Loucy (cell line): Measurements from ENCODE around the gene GNA15.

Experiments
- H2AFZ ChIP-seq: fragments of 200-600 bp; sonication (generic); 2 replicates; pipeline ENCODE4 v1.6.0; 2016; ENCODE audit warnings: antibody characterized with exemption, mild to moderate bottlenecking, low read length, moderate library complexity
- H3F3A ChIP-seq: fragments of 200-600 bp; 2 replicates; pipeline ENCODE4 v1.6.0; 2016; ENCODE audit warnings: antibody characterized with exemption, low read depth, mild to moderate bottlenecking
- H3K27me3 ChIP-seq: fragments of 200-600 bp; sonication (generic); 2 replicates; pipeline ENCODE4 v1.6.1; 2014; ENCODE audit warnings: low read length, mild to moderate bottlenecking; ENCODE audit not compliant: insufficient read depth, poor library complexity, severe bottlenecking
- H3K36me3 ChIP-seq: fragments of 200-600 bp; sonication (generic); 2 replicates; pipeline ENCODE4 v1.6.1; 2016; ENCODE audit warnings: low read length; ENCODE audit not compliant: insufficient read depth
- H3K4me1 ChIP-seq: fragments of 200-600 bp; sonication (generic); 2 replicates; pipeline ENCODE4 v1.5.1; 2014; ENCODE audit warnings: low read length, mild to moderate bottlenecking; ENCODE audit not compliant: insufficient read depth, poor library complexity, severe bottlenecking
- H3K4me2 ChIP-seq: fragments of 200-600 bp; sonication (generic); 2 replicates; pipeline ENCODE4 v1.6.0; 2014; ENCODE audit warnings: antibody characterized with exemption, low read length, low read depth, mild to moderate bottlenecking; ENCODE audit not compliant: poor library complexity, severe bottlenecking
- H3K4me3 ChIP-seq: fragments of 200-600 bp; sonication (generic); 2 replicates; pipeline ENCODE4 v1.5.1; 2014; ENCODE audit warnings: low read length, mild to moderate bottlenecking, mixed read lengths; ENCODE audit not compliant: poor library complexity, severe bottlenecking
- H3K79me2 ChIP-seq: fragments of 200-600 bp; sonication (generic); 2 replicates; pipeline ENCODE4 v1.6.1; 2014; ENCODE audit warnings: low read length; ENCODE audit not compliant: insufficient read depth
- H3K9ac ChIP-seq: fragments of 200-600 bp; sonication (generic); 2 replicates; pipeline ENCODE4 v1.6.0; 2014; ENCODE audit warnings: mild to moderate bottlenecking, low read depth, low read length, moderate library complexity; ENCODE audit not compliant: poor library complexity, severe bottlenecking
- H3K9me2 ChIP-seq: fragments of 200-600 bp; sonication (generic); replicated peaks from 2 replicates; pipeline ENCODE4 v1.6.1; 2016; ENCODE audit warnings: low read depth, low read length, mixed read lengths
- H3K9me3 ChIP-seq: fragments of 200-600 bp; sonication (generic); 2 replicates; pipeline ENCODE4 v1.6.1; 2014; ENCODE audit warnings: mild to moderate bottlenecking, antibody characterized with exemption, low read length, low read depth; ENCODE audit not compliant: insufficient read depth
- H4K20me1 ChIP-seq: fragments of 200-600 bp; sonication (generic); 2 replicates; pipeline ENCODE4 v1.6.0; 2014; ENCODE audit warnings: antibody characterized with exemption, low read length, mild to moderate bottlenecking; ENCODE audit not compliant: insufficient read depth, poor library complexity, severe bottlenecking
- EZH2phosphoT487 ChIP-seq: fragments of 200-600 bp; IDR thresholded peaks from 2 replicates; pipeline ENCODE4 v1.6.1; 2018; ENCODE audit warnings: antibody characterized with exemption, mild to moderate bottlenecking, moderate library complexity, borderline replicate concordance
- TF ChIP-seq, protein P1 (sequence below): fragments of 200-600 bp; sonication (generic); conservative IDR thresholded peaks from 2 replicates; pipeline ENCODE4 v1.5.1; 2014; ENCODE audit warnings: mild to moderate bottlenecking, antibody characterized with exemption, low read length

The GNA15 gene

DNA sequence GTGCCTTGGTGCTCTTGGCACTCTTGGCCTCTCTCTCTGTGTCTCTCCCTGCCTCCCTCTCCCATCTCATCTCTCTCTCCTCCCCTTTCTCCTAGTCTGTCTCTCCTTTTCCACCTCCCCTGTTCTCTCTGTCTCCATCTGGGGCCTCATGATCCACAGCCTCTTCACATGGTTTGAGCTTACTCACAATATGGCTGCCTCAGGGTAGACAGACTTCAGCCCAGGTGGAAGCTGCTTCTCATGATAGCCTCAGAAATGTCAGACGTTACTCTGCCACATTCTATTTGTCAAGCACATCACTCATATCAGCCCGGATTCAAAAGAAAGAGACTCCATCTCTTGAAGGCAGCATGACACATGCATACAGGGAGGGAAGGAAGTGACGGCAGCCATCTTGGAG, 24.4 kb downstream of the GNA15 start:
- Histone ChIP-seq H3F3A (peaks cover 9% of the 10 kb centered on the region), H3K4me1 (peaks cover 18% of the 10 kb centered on the region), H3K9me3 (no peaks in the 10 kb centered on the region), H2AFZ (no peak overlapping the region), H4K20me1 (peaks cover 13% of the 10 kb centered on the region), H3K79me2 (peaks cover 54% of the 10 kb centered on the region), H3K4me3 (no peak overlapping the region), H3K4me2 (no peak overlapping the region), H3K9me2 (no peaks in the 10 kb centered on the region), H3K9ac (no peak overlapping the region), H3K27me3 (no peaks in the 10 kb centered on the region), H3K36me3 (peaks cover 91% of the 10 kb centered on the region)
- TF ChIP-seq EZH2phosphoT487, result no peak
- TF ChIP-seq, protein P1, sequence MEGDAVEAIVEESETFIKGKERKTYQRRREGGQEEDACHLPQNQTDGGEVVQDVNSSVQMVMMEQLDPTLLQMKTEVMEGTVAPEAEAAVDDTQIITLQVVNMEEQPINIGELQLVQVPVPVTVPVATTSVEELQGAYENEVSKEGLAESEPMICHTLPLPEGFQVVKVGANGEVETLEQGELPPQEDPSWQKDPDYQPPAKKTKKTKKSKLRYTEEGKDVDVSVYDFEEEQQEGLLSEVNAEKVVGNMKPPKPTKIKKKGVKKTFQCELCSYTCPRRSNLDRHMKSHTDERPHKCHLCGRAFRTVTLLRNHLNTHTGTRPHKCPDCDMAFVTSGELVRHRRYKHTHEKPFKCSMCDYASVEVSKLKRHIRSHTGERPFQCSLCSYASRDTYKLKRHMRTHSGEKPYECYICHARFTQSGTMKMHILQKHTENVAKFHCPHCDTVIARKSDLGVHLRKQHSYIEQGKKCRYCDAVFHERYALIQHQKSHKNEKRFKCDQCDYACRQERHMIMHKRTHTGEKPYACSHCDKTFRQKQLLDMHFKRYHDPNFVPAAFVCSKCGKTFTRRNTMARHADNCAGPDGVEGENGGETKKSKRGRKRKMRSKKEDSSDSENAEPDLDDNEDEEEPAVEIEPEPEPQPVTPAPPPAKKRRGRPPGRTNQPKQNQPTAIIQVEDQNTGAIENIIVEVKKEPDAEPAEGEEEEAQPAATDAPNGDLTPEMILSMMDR, result no peak

DNA sequence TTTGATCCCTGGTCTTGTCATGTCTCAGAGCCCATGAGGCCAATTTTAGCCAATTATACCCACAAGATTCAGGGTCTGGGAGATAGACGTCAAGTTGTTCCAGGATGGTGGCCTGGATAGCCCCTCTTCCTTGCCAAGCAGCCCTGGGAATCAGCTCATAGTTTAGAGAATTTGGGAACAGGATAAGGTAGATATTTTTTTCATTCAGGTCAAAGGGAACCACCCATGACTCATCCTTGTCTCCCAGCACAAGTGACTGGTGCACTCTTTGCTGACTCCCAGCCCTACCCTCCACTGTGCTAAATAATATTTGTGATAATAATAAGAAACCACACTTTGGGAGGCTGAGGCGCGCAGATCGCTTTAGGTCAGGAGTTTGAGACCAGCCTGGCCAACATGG, 25.6 kb downstream of the GNA15 start:
- Histone ChIP-seq H3F3A (peaks cover 9% of the 10 kb centered on the region), H3K9me3 (no peaks in the 10 kb centered on the region), H3K4me3 (no peak overlapping the region), H3K9ac (no peak overlapping the region), H3K79me2 (peaks cover 42% of the 10 kb centered on the region), H3K36me3 (peaks cover 91% of the 10 kb centered on the region), H4K20me1 (peaks cover 18% of the 10 kb centered on the region), H2AFZ (no peak overlapping the region), H3K27me3 (no peaks in the 10 kb centered on the region), H3K9me2 (no peaks in the 10 kb centered on the region), H3K4me1 (peaks cover 6% of the 10 kb centered on the region), H3K4me2 (no peak overlapping the region)
- TF ChIP-seq, protein P1, result no peak
- TF ChIP-seq EZH2phosphoT487, result no peak

DNA sequence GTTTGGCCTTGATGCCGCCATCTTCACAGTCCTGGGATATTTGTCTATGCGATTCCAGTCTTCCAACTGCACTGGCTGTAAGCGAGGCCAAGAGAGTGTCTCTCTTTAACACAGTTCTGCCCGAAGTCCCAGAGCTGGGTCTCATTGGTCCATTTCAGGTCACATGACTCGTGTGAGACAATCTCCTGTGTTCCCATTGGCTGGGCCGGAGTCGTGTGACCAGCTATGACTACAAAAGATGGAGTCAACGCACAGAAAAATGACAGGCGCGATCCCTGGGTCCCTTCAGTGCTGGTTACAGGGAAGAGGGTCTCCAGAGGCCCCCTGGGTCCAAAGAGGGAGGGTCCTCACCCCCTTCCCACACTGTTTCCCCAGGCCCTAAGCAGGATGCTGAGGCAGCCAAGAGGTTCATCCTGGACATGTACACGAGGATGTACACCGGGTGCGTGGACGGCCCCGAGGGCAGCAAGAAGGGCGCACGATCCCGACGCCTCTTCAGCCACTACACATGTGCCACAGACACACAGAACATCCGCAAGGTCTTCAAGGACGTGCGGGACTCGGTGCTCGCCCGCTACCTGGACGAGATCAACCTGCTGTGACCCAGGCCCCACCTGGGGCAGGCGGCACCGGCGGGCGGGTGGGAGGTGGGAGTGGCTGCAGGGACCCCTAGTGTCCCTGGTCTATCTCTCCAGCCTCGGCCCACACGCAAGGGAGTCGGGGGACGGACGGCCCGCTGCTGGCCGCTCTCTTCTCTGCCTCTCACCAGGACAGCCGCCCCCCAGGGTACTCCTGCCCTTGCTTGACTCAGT, 26.8 kb downstream of the GNA15 start:
- Histone ChIP-seq H3K4me3 (no peak overlapping the region), H3K36me3 (peaks cover 83% of the 10 kb centered on the region), H4K20me1 (peaks cover 18% of the 10 kb centered on the region), H3K4me2 (no peak overlapping the region), H3K79me2 (peaks cover 32% of the 10 kb centered on the region), H2AFZ (no peak overlapping the region), H3K9ac (no peak overlapping the region), H3K9me2 (no peaks in the 10 kb centered on the region), H3K4me1 (peaks cover 2% of the 10 kb centered on the region), H3F3A (peaks cover 9% of the 10 kb centered on the region), H3K9me3 (no peaks in the 10 kb centered on the region), H3K27me3 (no peaks in the 10 kb centered on the region)
- no peak for TF ChIP-seq EZH2phosphoT487
- TF ChIP-seq, protein P1, result no peak
